Stimulated activated naive CD8-positive, alpha-beta T cell treated with anti-CD3 and anti-CD28 coated beads, Interleukin-15, Interleukin-2, amounts not matched to agents 100 U/mL and 50 U/mL, for 24 hours (primary cell): ENCODE results near the gene RUNX2.

Source experiments
- ATAC-seq: fragments of 150-1000 bp; cut with Tn5 transposase; one replicate; pipeline ENCODE4 v1.10.0; 2021
- DNase-seq: peaks from one replicate; pipeline ENCODE4 v3.0.0; 2021

Gene RUNX2

DNA sequence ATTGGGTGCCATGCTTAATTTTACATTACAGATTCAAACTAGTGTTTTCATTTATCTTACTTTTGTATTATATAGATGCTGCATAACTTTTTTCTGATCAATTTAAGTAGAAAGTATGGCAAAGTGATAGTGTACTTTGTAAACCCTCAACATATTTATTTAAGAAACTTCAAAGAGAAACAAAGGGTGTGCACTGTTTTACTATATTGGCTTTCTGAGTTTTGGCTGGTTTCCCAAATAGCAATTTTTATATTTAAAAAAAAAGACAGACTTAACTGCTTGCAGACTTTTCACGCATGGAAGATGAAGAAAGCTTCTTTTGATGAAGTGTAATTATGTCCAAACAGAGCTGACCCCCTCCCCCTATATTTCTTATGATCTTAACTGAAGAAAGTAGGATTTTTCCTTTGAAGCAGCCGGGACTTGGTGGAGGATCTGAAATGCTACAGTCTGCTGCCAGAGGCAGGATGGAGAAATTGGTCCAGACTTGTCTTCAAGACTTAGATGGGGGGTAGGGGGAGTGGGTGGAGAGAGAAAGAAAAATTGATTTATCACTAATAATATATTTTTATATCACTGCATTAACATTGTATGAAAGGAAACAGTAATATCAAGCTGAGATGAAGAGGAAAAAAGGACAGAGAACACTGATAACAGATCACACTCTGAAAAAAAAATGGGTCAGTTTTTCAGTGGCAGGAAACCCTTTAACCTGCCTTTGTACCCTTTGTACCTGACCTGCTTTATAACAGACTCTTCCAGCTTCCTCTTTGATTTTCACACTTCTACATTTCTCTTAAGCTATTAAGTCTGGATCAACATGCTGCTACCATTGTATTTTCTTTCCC is 105.6 kb downstream of the RUNX2 start:
- no peak for ATAC-seq
- DNase-seq: no peak

DNA sequence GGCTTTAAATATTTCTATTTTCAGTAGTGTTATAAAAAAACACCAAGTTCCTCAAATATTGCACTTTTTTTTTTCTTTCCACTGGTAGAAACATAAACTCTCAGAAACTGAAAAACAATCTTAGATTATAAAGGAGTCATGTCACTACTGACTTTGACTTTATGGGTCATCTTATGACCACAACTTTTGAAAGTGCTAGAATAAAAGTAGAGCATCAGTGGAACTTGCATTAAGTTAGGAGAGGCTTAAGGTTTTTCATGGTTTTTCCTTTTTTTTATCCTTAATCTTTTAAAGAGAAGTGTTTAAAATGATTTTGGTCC is 106.2 kb downstream of the RUNX2 start:
- ATAC-seq (no peak), DNase-seq (no peak)

DNA sequence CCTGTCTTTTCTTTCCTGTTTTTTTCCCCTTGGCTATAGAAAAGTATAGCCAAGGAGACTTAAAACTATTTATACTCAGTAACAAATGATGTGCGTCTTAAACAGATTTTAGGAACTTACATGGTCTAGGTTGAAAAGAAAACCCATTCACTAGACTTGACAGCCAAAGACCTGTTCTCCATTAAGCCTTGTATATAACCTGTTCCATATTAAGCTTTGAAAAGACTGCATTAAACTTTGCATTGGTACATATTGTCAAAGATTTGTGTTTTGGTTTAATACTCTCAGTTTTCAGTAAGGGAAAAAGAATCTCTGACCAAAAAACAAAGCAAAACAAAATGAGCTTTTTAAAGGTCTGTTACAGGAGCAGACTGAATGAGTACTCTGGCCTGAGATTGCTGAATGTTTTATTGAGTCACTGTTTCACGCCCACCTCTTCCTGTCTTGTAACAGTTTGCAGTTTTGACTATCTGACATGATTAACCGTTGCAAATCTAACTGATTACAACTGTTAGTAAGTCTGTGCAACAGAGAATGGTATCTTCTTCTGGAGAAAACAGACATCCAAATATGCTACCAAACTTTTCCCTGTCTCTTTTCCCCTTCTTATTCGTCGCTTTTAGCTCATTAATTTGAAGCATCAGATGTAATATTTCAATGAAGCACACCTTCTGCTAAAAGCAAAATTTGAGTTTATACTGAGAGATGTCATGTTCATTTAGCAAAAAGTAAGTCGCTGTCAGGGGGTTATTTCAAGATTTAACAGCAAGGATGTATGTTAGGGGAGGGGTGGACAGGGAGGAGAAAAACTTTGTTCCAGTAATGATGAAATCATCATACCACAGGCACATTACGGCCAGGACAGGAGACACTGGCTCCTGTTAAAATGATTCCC is 108.7 kb downstream of the RUNX2 start:
- DNase-seq (peak; percentile 33), ATAC-seq (peak; percentile 97)

DNA sequence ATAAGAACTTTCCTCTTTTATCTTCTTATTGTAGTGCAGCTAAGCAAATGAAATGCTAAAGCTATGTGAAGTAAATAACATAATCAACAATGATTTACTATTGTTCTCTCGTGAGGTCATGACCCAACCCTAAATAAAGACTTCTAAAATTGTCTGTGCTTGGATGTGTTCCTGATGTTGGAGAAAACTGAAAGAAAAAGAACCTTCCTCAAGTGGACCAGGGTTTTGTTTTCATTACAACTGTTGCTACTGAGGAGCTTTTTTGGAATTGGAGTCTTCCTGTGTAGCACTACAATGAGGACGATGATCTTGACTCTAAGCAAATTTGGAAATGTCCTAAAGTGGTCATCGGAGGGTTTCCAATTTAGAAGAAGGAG is 109.3 kb downstream of the RUNX2 start:
- ATAC-seq: no peak

DNA sequence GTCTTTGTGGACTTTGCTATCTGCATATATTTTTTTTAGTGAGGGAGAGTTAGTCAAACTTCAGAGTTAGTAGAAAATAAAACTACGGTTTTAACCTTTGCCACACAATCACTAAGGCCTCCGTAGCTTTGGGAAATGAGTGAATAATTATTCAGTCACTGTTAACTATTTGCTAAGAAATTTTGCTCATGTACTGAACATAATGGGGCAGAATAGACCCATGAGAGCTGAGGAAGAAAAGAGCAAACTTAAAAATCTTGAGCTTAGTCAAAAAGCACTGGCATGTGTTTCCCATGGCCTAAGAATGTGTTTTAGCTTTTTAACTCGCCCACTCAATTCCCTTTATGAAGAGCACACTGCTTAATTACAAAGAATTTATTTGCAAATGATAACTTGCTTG is 110.0 kb downstream of the RUNX2 start:
- DNase-seq (no peak), ATAC-seq (no peak)

More for the DNA sequence above, 109.3 kb downstream of the RUNX2 start:
- DNase-seq: no peak

DNA sequence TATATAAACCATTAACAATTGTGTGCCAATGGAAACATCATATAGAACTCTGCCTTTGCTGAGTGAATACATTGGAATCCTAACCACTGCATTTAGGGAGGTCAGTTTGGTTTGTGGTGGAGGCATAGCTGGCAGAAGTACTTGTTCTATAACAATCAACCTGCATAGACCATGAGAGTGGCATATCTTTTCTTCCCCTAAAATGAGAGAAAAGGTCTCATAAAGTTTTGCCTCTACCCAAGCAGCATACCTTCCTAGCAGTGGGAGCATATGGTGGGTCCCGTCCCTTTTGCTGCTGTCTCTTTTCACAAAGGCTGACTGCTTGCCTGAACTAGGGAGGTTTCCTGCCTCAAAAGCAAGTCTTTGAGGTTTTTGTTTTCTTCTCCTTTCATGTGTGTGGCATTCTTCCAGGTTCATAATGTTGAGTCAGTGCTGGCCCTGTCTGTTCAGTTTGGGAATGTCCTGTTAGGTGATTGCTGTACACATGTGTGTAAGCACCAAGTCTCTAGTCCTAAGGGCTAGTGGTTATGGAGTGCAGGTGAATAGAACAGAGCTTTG is 110.8 kb downstream of the RUNX2 start:
- ATAC-seq (no peak), DNase-seq (no peak)

DNA sequence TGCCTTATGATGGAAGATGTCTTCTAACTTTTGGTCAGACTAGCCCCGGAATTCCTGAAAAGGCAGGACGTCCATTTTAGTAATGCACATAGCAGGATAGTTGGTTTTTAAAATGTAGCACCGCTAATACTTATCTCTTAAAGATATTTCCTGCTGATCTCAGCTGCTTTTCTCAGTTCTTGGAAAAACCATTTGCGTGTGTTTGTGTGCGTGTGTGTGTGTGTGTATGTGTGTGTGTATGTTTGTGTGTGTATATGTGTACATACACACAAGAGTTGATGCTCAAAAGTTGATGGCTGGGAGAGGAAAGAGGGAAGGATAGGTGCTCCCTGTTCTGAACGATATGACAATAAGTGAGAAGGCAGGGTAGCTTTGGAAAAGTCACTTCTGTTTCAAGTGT is 111.3 kb downstream of the RUNX2 start:
- no peak for ATAC-seq
- no peak for DNase-seq

DNA sequence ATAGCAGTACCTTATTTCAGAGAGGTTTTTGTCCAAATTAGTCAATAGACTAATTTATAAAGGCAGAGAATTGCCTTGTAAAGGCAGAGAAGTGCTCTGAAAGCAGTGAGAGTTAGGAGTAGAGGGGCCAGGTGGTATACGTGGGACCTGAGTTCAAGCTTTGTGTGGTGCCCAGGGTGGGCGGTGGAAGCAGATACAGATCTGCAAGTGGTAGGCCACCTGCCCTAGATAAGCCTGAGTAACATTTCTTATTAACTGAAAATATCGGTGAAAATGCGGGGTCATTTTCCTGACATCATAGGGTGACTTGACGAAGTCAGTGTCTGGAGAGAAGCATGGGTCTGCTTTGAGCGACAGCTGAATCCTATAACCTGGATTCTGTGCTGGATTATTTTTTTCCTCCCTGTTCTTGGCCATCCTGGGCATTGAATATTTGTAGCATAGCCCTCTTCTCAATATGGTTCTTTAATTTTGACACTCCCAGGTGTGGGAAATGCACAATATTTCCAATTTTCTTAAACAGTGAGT is 111.8 kb downstream of the RUNX2 start:
- DNase-seq (no peak), ATAC-seq (no peak)

DNA sequence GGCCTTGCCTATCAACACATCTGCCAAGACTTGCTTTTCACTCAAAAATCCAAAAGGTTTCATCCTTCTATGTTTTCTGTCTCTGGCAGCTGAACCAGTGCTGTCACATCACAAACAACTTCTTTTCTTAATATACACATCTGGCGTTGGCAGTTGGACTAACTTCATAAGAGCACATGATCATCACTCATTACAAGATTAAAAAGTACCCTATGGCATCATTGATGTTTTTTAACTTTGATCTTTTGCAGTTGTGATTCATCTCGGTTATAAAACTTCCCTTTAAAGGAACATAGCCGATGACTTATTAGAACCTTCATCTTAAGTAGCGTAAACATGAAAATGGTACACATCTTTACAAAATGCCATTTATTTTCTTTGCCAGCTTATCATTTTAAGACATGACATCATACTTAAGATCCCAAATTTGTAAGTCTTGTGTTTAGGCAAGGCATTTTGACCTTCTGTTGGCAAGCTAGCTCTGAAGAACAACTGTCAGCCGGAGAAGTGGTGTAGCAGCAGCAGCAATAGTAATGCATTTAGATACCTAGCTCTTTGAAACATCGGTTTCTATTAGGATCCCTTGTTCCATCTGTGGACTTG is 113.8 kb downstream of the RUNX2 start:
- DNase-seq (no peak), ATAC-seq (peak; percentile 51)

DNA sequence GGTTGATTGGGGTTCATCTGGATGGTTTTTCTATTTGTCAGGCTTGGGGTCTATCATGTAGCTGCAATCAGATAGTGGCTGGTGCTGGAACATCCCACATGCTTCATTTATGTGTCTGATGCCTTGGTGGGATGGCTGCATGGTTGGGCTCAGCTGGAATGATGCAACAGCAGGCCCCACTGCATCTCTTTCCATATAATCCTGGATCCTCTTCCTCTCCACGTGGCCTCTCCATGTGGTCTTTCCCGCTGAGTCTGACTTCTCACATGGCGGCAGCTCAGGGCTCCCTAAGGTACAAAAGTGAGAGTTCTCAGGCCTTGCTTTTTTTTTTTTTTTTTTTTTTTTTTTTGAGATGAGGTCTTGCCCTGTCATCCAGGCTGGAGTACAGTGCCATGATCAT is 114.6 kb downstream of the RUNX2 start:
- ATAC-seq: no peak
- DNase-seq: no peak

DNA sequence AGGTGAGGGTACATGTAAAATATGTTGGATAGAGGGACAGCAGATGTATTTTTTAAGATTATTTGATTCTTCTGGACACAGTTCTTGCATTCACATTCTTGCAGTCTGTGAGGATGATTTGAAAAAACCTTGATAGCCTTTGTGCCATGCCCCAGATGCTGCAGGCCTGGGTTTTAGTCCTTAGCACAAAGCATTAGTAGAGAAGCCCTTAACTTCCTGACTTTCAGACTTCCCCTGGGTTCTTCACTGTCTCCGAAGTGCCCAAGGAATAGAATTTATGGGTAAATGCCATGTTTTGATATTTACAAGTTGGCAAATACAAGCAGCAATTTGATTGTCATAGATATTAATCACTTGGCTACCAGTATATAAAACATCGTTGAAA is 117.2 kb downstream of the RUNX2 start:
- no peak for DNase-seq
- no peak for ATAC-seq

DNA sequence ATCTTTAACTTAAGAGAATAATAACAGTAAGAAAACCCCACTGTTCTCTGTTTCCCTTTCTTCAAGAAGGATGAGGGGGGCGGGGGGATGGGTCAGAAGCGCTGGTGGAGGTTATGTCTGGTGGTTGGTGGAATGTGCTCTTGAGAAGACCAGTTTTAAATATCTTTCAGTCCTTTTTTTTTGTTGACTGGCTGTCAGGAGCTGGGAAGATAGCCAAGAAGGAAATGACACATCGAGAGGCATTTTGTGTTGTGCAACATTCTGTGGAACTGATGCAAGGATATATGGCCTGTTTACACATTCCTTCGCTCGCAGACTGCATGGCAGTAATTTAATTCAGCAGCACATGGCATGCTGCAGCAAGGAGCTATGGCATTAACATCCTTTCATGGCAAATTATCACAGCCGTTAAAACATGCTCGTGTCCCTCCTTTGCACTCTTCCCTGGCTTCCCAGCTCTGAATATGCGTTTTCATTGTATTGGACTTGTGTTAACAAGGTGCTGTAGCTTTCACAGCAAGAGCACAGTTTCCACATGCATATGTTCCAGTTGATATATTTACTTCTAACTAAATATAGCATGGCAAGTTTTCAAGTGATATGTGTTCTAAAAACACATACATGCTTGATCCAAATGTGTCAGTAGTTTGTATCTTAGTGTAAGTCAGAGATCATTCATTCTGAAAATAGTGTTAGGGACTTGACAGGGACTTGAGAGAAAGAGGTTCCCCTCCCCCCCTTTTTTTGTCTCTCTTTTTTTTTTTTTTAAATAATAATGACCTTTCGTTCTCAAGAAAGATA is 117.8 kb downstream of the RUNX2 start:
- peak; percentile 48 for ATAC-seq
- DNase-seq: peak; percentile 20

DNA sequence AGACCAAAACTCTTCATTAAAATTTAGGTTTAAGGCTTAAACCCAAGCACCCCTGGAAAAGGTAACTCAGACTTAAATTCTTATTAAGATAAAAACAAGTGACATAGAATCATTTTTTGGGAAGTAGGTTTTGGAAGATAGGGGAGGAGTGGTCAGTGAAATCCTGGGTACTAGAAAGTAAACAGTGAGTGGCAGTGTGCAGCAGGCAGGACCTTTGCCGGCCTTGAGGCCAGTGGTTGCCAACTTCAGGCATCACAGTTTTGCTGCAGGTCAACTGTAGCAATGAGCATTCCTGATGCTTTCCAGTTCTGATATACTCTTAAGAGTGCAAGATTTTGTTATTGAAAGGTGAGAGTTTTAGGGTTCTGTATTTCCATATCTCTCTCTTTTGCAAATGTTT is 118.9 kb downstream of the RUNX2 start:
- no peak for DNase-seq

DNA sequence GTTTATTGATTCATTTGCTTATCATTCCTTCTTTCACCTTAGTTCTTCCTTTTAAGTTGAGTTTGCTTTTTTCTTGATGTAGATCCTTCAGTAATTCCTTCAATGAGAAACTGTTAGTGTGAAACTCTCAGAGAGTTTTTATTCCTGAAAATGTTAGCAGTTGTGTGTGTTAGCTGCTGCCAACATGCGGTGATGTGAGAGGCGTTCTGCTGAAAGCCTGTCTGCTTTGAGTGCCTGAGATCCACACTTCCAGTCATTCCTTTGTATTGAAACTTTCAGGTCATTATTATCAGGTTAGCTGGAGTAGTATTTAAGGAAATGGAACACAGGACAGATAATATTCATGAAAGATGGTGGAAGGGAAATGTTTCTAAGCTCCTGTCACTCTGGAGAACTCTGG is 119.6 kb downstream of the RUNX2 start:
- ATAC-seq (no peak), DNase-seq (no peak)

More for the DNA sequence above, 118.9 kb downstream of the RUNX2 start:
- no peak for ATAC-seq

DNA sequence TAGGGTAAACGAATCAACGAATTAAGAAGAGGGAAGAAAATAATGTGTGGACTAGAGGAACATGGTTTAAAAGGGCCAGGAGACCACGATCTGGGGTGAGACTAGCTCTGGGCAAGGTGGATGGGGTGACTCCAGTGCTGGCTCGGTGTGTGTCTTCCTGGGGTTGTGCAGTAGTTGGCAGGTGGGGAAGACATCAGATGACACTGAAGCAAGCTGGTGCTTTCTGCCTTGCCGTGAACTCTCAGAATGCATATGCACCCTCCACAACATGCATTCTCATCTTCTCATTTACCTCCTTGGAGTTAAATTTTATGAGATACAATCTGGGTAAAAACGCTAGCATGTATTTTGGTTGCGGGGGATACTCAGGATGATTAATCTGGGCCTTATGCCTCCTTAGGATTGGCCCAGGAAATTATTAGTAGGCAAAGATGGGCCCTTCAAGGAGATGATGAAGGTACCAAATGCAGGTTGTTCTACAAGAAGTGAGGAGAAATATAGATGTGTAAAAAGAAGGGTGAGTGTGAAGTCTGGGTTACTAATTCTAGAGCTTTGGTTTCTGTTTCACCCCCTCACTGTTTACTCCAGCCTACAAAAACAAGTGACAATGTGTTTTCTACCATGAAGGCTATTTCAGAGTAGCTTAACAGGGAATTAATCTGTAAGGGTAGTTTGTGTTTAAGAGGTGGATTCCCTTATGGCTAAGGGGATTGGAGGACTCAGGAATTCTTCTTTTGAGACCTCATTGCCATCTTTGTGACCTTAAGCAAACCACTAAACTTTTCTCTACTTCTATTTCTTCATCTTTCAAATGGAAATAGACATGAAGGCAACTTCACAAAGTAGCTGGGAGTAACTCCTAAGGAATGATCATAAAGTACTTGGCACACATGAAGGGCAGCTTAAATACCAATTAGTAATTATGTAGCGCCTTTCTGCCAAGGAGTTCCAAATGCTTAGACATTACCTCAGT is 120.6 kb downstream of the RUNX2 start:
- DNase-seq (no peak), ATAC-seq (peak; percentile 26)

DNA sequence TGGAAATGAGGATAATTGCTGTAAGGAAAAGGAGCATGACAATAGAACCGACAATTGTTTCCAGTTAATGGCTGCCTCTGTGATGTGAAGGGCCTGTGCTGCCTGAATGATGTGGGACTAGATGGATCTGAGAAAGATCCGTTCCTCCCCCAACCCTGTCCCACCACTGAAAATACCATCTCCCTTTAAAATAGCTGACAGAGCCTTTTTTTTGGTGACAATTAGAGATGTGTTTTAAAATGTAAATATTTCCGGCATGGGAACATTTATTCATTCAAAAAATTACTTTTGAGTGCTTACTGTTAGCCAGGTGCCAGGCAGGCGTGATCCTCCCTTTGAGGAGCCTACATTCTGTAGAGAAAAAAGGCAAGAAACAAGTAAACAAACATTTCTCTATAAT is 122.0 kb downstream of the RUNX2 start:
- no peak for DNase-seq
- no peak for ATAC-seq

DNA sequence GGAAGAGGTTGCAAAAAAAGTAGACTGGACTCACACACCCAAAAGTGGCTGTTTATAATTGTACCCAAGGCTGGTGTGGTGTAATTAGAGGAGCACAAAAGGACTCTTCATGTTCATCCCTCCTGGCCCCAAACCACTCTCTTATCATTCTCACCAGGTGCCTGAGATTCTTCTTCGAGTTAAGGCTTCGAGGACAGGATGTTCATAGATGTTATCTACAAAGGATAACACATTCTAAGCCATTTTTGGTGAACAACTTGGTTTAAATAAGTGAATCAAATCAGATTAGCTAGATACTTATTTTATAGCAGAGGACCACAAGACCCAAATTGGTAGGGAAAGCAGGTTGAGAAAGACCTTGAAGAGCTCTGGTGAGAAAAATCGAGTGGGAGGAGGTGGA is 122.7 kb downstream of the RUNX2 start:
- ATAC-seq: no peak
- DNase-seq: no peak

DNA sequence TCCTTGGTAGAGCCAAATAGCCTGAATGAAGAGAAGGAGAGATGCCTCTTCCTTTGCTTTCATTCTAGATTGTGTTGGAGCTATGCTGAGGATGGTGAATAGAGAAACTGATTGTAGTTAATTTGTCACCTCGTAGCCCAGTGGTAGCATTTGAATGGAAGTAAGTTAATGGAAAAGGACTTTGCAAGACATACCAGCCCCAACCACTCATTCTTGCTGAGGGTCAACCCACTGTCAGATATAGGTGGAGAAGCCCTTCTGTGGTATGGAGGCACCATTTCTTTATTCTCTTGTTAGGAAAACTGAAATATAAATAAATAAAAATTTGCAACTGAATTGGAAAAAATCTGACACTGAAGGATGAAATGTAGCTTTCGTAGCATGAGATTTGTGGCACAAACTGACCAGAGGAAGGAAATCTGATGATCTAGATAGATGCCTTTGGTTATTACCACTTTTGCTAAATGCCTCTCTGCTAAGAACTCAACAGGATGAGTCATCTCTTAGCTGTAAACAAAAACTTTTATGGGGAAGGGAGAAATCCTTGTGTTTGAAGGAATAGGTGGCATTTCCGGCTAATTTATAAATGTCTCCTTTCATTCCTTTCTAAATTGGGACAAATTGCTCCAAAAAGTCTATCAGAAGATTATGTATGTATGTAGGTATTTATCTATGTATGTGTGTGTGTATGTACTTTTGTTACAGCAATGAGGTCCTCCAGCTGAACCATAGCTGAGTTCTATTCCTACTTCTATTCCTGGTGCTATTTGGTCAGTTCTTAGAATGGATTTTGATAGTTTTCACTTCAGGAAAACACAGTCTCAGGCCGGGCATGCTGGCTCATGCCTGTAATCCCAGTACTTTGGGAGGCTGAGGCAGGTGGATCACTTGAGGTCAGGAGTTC is 126.1 kb downstream of the RUNX2 start:
- ATAC-seq: no peak
- no peak for DNase-seq

DNA sequence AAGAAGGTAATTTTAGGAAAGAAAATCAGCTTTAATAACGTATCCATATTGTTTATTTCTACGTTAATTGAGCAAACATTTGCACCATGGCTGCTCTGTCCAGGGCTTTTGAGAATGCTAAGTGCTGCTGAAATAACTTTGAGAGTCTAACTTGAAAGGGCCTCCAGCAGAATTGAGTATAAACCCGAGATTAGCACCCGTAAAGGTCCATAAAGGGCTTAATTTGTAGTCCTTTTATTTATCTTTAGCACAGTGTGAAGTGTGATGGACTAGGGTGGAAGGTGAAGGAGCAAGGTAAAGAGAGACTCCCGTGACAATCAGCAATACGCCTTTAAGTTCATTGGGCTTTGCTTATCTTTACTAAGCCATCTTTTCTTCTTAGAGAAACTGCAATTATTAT is 127.3 kb downstream of the RUNX2 start:
- no peak for ATAC-seq
- no peak for DNase-seq
